NCI-H748 treated with DMSO at 0.1 percent for 48 hours (cell line): ENCODE results near the gene MZF1.
"Not testable (repeated sequence)": the region's sequence is repeated elsewhere in the genome, so short reads cannot be mapped to it uniquely, and the experiment has no call there.

ENCODE experiments used
- DNase-seq: peaks from one replicate; lab custom pipeline; 2025; lab: John Stamatoyannopoulos, UW

MZF1 gene

GRCh38 chr19:58572818-58573657 is at the start of gene MZF1:
Gene MZF1, minus strand, starts transcription at chr19:58573335. Its CDS starts 1,946 bp downstream, at chr19:58571389.
- no peak for DNase-seq

GRCh38 chr19:58607213-58607612 is 34.1 kb upstream of the MZF1 start:
- DNase-seq = not testable (repeated sequence)

- not testable (repeated sequence) for DNase-seq
These were observed 33.2 kb upstream of the MZF1 start for GRCh38 chr19:58606251-58606896.

- no peak for DNase-seq
These were observed 13.1 kb upstream of the MZF1 start for GRCh38 chr19:58586133-58586765.

- no peak for DNase-seq
These were observed 12.5 kb upstream of the MZF1 start for GRCh38 chr19:58585442-58586132.

GRCh38 chr19:58584498-58585441 is 11.6 kb upstream of the MZF1 start:
- DNase-seq = no peak

- DNase-seq = no peak
These were observed 9.8 kb upstream of the MZF1 start for GRCh38 chr19:58582985-58583384.

GRCh38 chr19:58581227-58582141 is 8.3 kb upstream of the MZF1 start:
- no peak for DNase-seq

- no peak for DNase-seq
These were observed 6.5 kb upstream of the MZF1 start for GRCh38 chr19:58579473-58580142.

- no peak for DNase-seq
These were observed 5.1 kb upstream of the MZF1 start for GRCh38 chr19:58578012-58578925.

GRCh38 chr19:58577581-58577980 is 4.4 kb upstream of the MZF1 start:
- not testable (repeated sequence) for DNase-seq

GRCh38 chr19:58575183-58576041 is 2.3 kb upstream of the MZF1 start:
- no peak for DNase-seq

GRCh38 chr19:58573658-58574164 is 576 bp upstream of the MZF1 start:
- no peak for DNase-seq

GRCh38 chr19:58572026-58572817 is 913 bp downstream of the MZF1 start:
- DNase-seq = no peak

- DNase-seq = no peak
These were observed 1.6 kb downstream of the MZF1 start for GRCh38 chr19:58571575-58571947.

GRCh38 chr19:58570770-58571574 is 2.2 kb downstream of the MZF1 start:
- no peak for DNase-seq
